ENCODE results near the gene SYT13.

The SYT13 gene

DNA sequence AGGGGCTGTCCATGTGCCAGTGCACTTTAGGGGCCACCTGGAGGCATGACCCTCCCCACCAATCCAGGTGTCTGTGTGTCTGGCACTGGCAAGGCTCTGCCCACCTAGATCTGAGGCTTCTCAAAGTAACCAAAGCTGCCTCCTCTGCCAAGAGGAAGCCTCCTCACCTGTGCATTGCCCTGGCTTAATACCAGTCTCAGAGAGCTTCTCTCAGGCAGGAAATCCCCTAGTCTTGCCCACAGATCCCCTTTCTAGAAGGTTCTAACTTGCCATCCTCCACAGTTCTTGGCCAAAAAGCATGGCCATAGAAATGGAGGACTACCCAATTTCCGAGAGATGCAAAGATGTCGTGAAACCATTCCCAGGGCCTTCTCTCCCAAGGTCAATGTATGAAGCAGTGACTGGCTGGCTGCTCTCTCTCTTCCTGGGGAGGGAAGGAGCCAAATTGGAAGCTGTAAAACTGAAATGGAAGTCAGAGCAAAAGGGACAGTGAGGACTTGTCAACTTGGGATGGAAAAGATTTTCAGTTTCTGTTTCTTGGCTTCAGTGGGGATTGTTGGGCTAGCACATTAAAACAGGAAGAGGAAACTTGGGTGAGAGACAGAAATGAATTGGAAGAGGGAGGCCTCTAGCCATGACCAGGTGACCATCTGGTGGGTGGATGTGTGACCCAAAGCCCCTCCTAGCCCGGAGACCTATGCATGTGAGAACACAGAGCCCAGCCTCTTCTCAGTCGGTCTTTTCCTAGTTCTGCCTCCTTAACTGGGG is 70.9 kb downstream of the SYT13 start:
- no peak for DNase-seq

DNA sequence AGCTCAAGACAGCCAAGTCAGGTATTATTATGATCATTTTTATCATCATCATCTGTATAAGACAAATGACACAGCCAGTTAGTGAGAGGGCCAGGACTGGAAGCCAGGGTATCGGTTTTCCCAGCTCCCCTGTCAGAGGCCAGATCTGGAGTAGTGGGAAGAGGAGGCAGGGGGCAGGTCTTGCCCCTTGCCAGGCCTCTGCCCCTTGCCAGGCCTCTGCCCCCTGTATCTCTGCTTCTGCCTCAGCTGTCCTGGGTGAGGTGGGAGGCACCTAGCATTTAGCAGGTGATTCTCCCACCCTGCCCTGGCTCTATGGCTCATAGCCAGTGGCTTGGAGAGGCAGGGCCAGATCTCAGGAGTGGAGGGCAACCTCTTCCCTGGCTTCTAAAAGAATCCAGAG is 72.4 kb downstream of the SYT13 start:
- no peak for DNase-seq

DNA sequence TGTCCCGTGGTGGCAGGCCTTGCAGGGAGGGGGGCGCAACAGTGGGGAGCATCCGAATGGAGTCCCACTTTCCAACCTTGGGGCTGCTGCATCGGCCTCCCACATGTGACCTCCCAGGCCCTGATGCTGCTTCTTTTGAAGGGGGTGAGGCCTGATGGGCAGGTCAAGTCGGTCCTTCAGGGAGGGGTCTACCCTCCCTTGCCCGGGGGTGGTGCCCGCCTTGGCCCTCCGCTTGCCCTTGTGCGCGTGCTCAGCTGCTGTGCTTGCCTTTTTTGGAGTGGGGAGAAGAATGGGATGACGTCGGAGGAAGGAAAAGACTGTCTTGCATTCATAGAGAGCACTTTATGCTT is 72.8 kb downstream of the SYT13 start:
- no peak for DNase-seq

DNA sequence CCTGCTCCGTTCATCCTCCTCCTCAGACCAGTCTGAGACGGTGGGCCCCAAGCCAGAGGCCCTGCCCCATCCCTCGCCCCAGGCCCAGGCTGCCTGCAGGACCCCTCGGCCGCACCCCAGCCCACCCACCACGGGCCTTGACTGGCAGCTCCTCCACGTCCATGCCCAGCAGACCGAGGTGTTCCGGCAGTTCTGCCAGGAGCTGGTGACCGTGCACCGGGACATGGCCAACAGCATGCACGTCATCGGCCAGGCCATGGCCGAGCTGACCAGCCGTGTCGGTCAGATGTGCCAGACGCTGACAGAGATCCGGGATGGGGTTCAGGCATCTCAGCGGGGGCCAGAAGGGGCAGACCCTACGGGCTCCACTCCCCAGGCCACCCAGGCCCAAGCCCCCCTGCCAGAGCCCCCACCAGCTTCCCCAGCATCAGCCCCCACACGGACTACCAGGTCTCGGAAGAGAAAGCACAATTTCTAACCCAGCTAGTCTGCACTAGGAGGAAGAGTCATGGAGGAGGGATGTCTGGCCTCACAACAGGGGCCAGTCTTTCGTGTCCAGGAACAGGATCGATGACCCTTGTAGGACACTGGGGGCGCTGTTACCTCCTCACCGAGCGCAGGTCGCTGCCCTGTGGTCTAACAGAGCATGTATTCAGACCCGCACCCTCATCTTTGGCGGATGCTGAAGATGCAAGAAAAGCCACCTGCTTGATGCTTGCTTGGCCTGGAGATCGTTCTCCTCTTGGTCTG is 73.4 kb downstream of the SYT13 start:
- no peak for DNase-seq

DNA sequence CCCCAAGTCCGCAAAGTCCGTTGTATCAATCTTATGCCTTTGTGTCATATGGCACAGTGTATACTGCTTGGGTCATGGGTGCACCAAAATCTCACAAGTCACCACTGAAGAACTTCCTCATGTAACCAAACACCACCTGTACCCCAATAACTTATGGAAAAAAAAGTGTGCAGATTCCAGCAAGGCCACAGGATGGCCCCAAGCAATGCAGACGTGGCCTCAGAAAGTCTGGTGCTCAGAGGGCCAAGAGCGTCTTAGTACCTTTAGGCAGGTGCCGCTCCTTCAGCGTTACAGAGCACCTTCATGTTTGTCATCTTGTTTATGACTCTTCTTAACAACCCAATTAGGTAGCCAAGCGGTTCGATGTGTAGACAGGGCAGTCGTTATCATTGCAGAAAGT is 74.4 kb downstream of the SYT13 start:
- DNase-seq: no peak

DNA sequence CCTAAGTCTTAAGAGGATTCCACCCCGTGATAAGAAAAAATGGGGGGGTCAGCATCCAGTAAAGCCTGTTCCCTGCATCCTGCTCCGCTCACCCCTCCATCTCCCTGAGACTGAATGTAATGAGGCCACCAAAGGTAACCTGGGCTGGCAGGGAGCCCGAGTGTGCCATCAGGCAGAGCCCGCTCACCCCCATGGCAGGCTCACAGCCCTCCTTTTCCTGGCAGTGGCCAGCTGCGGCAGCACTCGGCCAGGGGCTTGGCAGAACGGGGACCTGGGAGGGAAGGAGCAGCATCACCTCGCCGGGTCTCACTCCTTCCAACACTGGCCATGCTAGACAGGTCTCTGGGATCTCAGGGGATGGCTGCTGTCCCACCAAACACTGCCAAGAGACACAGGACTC is 75.3 kb downstream of the SYT13 start:
- DNase-seq: no peak

DNA sequence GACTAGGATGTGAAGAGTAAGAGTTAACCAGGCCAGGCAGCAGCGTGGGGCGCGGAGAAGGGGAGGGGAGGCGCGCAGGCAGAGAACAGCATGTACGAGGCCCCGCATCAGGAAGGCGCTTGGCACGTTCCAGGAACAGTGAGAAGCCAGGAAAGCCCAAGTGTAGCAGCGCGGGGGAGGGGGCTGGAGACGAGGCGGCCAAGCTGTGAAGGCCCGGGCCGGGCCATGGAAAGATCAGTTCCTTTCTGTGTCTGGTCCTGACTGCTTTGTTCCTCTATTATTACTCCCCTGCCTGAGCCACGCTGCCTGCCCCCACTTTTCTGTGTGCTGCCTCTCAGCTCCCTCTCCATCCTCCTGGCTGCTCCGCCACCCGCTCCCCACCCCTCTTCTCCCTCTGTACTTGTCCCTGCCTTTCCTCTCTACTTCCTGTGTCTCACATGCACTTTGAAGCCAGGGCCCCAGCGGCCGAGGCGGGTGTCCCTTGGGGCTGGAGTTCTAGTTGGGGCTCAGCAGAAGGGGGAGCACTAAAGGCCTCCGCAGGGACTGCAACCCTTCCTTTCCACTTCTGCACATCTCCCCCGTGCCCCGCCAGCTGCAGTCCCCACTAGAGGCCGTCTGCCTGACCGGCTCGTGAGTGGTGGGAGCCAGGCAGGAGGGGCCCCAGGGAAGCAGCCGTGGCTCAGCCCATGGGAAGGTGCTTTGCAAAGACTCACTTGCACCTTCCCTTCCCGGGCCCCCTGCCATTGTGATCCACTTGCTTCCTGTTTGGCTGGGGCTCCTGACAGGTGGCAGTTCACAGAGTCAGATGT is 76.0 kb downstream of the SYT13 start:
- no peak for DNase-seq

DNA sequence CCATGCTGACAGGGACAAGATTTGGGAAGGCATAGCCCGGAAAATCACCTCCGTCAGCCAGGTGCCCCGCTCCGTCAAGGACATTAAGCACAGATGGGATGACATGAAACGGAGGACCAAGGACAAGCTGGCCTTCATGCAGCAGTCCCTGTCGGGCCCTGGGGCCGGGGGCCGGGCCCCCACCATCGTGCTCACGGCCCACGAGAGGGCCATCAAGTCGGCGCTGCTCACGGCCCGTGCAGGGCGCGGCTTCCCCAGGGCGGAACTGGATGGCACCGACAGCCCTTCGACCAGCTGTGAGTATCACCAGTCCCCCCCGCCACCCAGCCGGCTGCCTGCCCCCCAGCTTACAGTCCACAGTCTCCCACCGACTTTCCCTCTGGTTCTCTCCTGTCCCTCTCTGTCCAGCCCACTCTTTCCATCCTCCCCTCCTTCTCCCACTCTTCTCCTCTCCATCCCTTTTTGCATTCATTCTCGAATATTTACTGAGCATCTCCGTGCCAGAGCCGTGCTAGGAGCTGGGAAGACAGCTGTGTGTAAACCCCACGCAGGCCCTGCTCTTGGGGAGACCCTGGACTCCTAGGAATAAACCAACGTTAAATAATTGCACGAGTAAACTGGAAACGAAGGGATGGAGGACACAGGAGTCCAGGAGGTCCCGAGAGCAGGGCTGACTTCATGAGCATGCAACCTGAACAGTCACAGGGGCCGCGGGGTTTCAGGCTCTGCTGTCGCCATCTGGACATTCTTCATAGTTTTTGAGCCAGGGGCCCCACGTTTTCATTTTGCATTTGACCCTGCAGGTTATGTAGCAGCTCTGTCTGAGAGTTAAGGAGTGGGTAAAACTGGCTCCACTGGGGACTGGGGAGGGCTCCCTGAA is 76.9 kb downstream of the SYT13 start:
- no peak for DNase-seq

DNA sequence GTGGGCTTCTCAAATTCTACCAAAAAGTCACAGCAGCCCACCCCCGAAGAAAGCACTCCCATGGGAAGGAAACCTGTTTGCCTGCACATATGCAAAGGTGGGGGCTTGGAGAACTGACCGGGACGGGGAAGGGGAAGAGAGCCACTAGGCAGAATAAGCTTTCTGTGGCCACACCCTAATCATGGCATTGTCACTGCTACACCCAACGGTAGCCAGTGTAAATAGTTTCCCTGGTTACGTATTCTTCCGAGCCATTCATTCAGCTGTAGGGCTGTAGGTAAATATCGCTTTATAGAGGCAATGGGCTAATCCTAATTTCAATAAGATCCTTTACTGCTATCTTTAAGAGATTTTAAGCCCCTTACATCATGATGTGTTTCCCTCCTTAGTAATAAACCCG is 78.0 kb downstream of the SYT13 start:
- DNase-seq: no peak

DNA sequence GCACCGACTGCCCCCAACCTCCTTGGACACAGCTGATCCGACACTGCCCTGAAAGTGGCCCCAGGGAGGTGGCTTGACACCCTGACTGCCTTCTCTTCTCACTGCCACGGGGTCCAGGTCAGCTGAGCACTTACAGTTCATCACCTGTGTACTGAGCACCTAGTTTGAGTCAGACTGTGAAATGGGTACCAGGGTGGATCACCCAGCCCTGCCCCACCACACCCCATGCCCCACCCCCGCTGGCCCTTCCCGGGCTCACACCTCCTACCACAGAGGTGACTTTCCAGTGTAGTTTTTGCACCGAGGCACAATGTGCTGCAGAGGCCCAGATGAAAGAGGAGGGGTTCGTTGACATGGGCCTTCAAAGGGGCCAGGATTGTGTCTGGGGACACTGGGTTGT is 80.2 kb downstream of the SYT13 start:
- DNase-seq: no peak

DNA sequence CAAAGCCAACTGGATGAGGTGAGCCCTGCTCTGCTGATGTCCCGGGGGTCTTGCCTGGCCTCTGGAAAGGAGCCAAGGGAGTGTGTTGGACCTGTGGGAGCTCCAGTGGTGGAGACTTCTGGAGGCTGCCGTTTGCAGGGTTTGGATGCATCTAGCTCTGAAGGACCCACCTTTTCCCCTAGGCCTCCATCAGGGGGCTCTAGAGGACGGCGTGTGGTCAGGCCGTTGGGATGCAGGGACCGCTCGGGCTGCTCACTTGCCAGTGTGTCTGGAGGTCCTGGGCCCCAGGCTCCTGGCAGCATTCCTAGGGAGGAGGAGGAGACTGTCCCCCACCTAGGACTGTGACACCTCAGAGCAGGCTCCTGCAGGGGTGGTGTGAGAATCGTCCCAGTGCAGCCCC is 81.4 kb downstream of the SYT13 start:
- DNase-seq: no peak

DNA sequence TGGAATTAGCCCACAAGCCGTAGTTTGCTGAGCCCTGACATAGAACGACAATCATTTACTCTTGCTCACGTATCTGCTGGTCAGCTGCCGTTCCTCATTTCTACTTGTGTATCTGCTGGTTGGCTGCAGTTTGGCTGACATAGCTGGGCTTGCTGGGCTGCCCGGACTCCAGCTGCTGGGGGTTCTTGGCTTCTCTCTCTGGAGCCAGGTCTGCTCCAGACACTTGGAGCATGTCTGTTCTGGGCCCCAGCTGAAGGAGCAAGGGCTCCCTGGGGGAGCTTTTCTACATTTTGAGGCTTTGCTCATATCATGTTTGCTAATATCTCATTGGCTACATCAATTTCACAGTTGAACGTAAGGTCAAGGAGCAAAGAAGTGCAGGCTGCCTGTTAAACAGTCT is 92.4 kb downstream of the SYT13 start:
- DNase-seq: no peak

All from NCI-H1048 (cell line).